Fibroblast of lung (primary cell): Measurements from ENCODE around the gene AK9. TPM values are rescaled to one million over a fixed set of nuclear protein-coding genes. Genes with fewer than 3 reads are reported as not detected.

Source experiments
- DNase-seq, 2 donors: peaks; one replicate each; pipeline versions ENCODE4 v3.0.0 to v3.0.0-alpha.2; 2010; ENCODE audit warnings: low read depth in 2 of 2
- H2AFZ ChIP-seq: 2 replicates; pipeline ENCODE4 v1.5.1; 2012; ENCODE audit warnings: low read length, control low read depth, inconsistent platforms
- H3K27ac ChIP-seq: 2 replicates; pipeline ENCODE4 v1.5.1; 2011; ENCODE audit warnings: low read length, control low read depth; ENCODE audit not compliant: insufficient read depth
- H3K27me3 ChIP-seq: 2 replicates; pipeline ENCODE4 v1.5.1; 2011; ENCODE audit warnings: mild to moderate bottlenecking, low read length; ENCODE audit not compliant: control insufficient read depth, insufficient read depth
- H3K36me3 ChIP-seq: 2 replicates; pipeline ENCODE4 v1.5.1; 2011; ENCODE audit warnings: low read length; ENCODE audit not compliant: control insufficient read depth, insufficient read depth
- H3K4me1 ChIP-seq: 2 replicates; pipeline ENCODE4 v1.5.1; 2011; ENCODE audit warnings: low read length; ENCODE audit not compliant: control insufficient read depth, insufficient read depth; ENCODE audit errors: extremely low read depth
- H3K4me2 ChIP-seq: 2 replicates; pipeline ENCODE4 v1.5.1; 2011; ENCODE audit warnings: low read length, control low read depth; ENCODE audit not compliant: insufficient read depth; ENCODE audit errors: extremely low read depth
- H3K4me3 ChIP-seq, 4 experiments: fragments of 200-600 bp in 1 of 4; sonication (generic) in 1 of 4; replicated peaks in 1 of 4; 2 replicates each; pipeline ENCODE4 v1.5.1; 2011 to 2016; ENCODE audit warnings: low read length in 4 of 4, low read depth in 3 of 4, mild to moderate bottlenecking in 3 of 4, control low read depth in 2 of 4, inconsistent platforms in 1 of 4, mixed read lengths in 1 of 4; ENCODE audit not compliant: insufficient read depth in 1 of 4; ENCODE audit errors: control extremely low read depth in 1 of 4
- H3K79me2 ChIP-seq: 2 replicates; pipeline ENCODE4 v1.5.1; 2012; ENCODE audit warnings: mild to moderate bottlenecking, low read length, inconsistent platforms; ENCODE audit not compliant: control insufficient read depth, insufficient read depth
- H3K9ac ChIP-seq: 2 replicates; pipeline ENCODE4 v1.5.1; 2011; ENCODE audit warnings: mild to moderate bottlenecking, low read length, control low read depth; ENCODE audit not compliant: insufficient read depth
- H3K9me3 ChIP-seq: 2 replicates; pipeline ENCODE4 v1.5.1; 2012; ENCODE audit warnings: low read depth, low read length; ENCODE audit not compliant: control insufficient read depth, insufficient read depth
- H4K20me1 ChIP-seq: 2 replicates; pipeline ENCODE4 v1.5.1; 2011; ENCODE audit warnings: low read length; ENCODE audit not compliant: control insufficient read depth, insufficient read depth; ENCODE audit errors: extremely low read depth
- EZH2 ChIP-seq: IDR thresholded peaks from 2 replicates; pipeline ENCODE4 v1.5.1; 2012; ENCODE audit warnings: low read length, control low read depth, mild to moderate bottlenecking; ENCODE audit errors: missing control alignments
- polyA plus RNA-seq, 2 donors: library from polyadenylated mRNA; depleted of rRNA in 1 of 2; stranded (reverse) in 1 of 2; unstranded in 1 of 2; fragments of >200 nt; gene quantifications; 2 replicates each; pipeline ENCODE4 v1.2.1, GENCODE V29; 2011 to 2012; ENCODE audit warnings: missing spikeins in 1 of 2
- total RNA-seq: library from RNA; depleted of rRNA; stranded (reverse); fragments of >200 nt; gene quantifications from 2 replicates; pipeline ENCODE4 v1.2.1, GENCODE V29; 2014
- TF ChIP-seq, protein P1 (sequence below), 2 donors: IDR thresholded peaks in 1 of 2; conservative IDR thresholded peaks in 1 of 2; 1 replicate in 1 of 2; 2 replicates in 1 of 2; pipeline ENCODE4 v1.5.1; 2011 to 2012; ENCODE audit warnings: low read length in 2 of 2, control low read depth in 1 of 2, inconsistent platforms in 1 of 2, low read depth in 1 of 2, mild to moderate bottlenecking in 1 of 2

Gene AK9
- total and polyA plus RNA-seq, 2 donors (not counting 1 experiment from before 2014, with no cell fraction given), result 4.5 to 10.4 TPM

DNA sequence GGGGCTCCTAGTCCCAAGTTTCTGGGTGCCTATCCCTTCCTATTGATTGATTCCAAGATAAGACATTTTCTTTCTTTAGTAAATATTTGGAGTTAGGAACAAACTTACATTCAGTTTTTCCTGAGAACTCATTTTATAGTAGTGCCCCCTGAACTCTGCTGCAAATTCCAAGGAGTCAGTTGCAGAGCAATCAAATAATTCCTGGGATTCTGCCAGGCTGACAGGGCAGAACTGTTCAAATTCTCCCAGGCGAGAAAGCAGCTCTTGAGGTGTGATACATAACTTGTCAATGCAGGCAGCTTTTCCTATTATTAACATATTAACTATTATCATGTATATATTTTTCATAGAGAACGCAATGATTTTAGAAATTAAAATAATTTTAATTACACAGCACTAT lies 192.1 kb downstream of the AK9 start:
- no peaks in the 10 kb centered on the region for H3K4me1 ChIP-seq
- no peak for DNase-seq
- no peak overlapping the region for H3K9ac ChIP-seq
- no peak overlapping the region for H3K4me2 ChIP-seq
- H3K27ac ChIP-seq, result no peak overlapping the region
- H3K9me3 ChIP-seq, result no peaks in the 10 kb centered on the region
- no peak overlapping the region for H2AFZ ChIP-seq
- no peaks in the 10 kb centered on the region for H4K20me1 ChIP-seq
- TF ChIP-seq, protein P1, sequence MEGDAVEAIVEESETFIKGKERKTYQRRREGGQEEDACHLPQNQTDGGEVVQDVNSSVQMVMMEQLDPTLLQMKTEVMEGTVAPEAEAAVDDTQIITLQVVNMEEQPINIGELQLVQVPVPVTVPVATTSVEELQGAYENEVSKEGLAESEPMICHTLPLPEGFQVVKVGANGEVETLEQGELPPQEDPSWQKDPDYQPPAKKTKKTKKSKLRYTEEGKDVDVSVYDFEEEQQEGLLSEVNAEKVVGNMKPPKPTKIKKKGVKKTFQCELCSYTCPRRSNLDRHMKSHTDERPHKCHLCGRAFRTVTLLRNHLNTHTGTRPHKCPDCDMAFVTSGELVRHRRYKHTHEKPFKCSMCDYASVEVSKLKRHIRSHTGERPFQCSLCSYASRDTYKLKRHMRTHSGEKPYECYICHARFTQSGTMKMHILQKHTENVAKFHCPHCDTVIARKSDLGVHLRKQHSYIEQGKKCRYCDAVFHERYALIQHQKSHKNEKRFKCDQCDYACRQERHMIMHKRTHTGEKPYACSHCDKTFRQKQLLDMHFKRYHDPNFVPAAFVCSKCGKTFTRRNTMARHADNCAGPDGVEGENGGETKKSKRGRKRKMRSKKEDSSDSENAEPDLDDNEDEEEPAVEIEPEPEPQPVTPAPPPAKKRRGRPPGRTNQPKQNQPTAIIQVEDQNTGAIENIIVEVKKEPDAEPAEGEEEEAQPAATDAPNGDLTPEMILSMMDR (conservative IDR thresholded peaks at IDR 0.05 in 1 of 2, IDR thresholded peaks at IDR 0.05 in 1 of 2; ENCODE audit: low read depth in 1 of 2, low read length in 2 of 2), result no peak
- no peak for TF ChIP-seq EZH2
- no peak overlapping the region for H3K4me3 ChIP-seq
- peaks cover 2% of the 10 kb centered on the region for H3K27me3 ChIP-seq
- H3K79me2 ChIP-seq, result no peaks in the 10 kb centered on the region
- no peaks in the 10 kb centered on the region for H3K36me3 ChIP-seq

DNA sequence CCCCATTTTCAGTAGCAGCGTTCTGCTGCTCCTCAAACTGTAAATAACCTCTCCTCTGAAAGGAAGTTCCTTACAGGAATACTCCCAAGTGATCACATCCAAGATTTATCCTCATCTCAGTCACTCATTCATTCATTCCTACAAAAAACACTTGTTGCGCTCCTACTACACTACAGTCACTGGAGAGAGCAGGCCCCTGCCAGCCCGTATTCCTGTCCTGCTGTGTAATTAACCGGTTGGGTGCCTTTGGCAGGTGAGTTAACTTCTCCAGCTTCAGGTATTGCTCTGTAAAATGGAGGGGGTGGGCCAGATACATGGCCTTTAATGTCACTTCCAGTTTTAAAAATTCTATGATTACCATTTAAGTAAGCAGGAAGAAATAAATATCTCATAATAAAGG lies 192.9 kb downstream of the AK9 start:
- Histone ChIP-seq H3K27ac (no peak overlapping the region), H3K9ac (no peak overlapping the region), H3K9me3 (no peaks in the 10 kb centered on the region), H3K4me2 (no peak overlapping the region), H4K20me1 (no peaks in the 10 kb centered on the region), H2AFZ (no peak overlapping the region), H3K27me3 (peaks cover 2% of the 10 kb centered on the region), H3K36me3 (no peaks in the 10 kb centered on the region), H3K4me1 (no peaks in the 10 kb centered on the region), H3K79me2 (no peaks in the 10 kb centered on the region), H3K4me3 (no peak overlapping the region)
- TF ChIP-seq, protein P1 (conservative IDR thresholded peaks at IDR 0.05 in 1 of 2, IDR thresholded peaks at IDR 0.05 in 1 of 2; ENCODE audit: low read depth in 1 of 2, low read length in 2 of 2), result no peak
- no peak for TF ChIP-seq EZH2
- DNase-seq, result no peak

DNA sequence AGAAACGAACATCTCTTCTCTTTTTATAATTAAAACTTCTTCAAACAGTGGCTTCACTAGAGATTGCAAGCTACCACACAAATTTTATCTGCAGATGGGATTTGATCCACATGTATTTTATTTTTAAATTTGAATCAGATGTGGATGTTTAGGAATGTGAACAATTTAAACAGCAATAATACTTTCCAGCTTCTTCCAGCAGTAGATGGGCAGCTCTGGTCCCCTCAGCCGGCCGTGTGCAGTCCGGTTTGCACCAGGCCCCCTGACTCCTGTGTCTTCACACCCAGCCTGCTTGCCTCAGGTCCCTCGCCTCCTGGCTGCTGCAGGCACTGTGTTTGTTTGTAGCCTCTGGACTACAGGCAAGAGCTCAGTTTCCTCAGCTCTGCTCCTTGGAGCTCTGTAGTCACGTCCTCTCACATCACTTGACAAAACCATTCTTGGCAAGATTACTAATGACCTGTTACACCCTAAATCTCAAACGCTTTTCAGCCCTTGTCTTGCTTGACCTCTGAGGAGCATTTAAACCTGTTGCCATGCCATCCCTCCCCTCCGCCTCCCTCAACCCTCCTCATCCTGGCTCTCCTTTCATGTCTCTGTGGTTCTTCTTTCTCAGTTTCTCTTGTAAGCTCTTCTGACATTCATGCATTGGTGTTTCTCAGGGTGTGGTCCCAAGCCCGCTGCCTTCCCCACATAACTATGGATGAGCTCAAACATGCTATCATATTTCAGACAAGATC lies 194.8 kb downstream of the AK9 start:
- Histone ChIP-seq H2AFZ (no peak overlapping the region), H3K79me2 (no peaks in the 10 kb centered on the region), H3K4me1 (no peaks in the 10 kb centered on the region), H3K27me3 (peaks cover 2% of the 10 kb centered on the region), H4K20me1 (no peaks in the 10 kb centered on the region), H3K27ac (no peak overlapping the region), H3K9ac (no peak overlapping the region), H3K36me3 (no peaks in the 10 kb centered on the region), H3K4me3 (no peak overlapping the region), H3K9me3 (no peaks in the 10 kb centered on the region), H3K4me2 (no peak overlapping the region)
- TF ChIP-seq, protein P1 (conservative IDR thresholded peaks at IDR 0.05 in 1 of 2, IDR thresholded peaks at IDR 0.05 in 1 of 2; ENCODE audit: low read depth in 1 of 2, low read length in 2 of 2), result no peak
- no peak for TF ChIP-seq EZH2
- no peak for DNase-seq
